SIG-M5 (cell line): ENCODE results near the gene GNAI1.

Experiments
- DNase-seq: peaks from one replicate; lab custom pipeline; 2025; lab: John Stamatoyannopoulos, UW

GNAI1 gene

GRCh38 chr7:80253653-80254052 lies 119.0 kb downstream of the GNAI1 start:
- no peak for DNase-seq

GRCh38 chr7:80255656-80256055 lies 121.0 kb downstream of the GNAI1 start:
- no peak for DNase-seq

- no peak for DNase-seq
These were observed 123.1 kb downstream of the GNAI1 start for GRCh38 chr7:80257756-80258155.

- no peak for DNase-seq
These were observed 126.0 kb downstream of the GNAI1 start for GRCh38 chr7:80260606-80261005.

DNA sequence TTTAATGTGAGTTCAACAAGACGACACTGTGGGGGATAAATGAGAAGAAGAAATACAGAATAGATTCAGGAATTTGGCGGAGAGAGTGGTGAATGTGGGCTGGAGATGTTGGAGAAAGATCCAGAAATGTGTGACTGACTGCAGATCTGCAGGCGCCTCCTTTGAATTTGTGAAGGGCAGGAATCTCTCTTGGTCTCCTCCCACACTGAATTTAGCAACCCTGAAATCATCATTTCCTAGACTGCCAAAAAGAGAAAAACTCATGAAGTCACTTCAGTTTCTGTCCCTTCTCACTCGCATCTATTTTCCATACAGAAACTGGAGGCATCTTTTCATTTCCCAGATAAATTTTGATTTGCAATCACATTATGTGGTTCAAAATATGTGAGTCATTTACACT lies 128.7 kb downstream of the GNAI1 start:
- no peak for DNase-seq

DNA sequence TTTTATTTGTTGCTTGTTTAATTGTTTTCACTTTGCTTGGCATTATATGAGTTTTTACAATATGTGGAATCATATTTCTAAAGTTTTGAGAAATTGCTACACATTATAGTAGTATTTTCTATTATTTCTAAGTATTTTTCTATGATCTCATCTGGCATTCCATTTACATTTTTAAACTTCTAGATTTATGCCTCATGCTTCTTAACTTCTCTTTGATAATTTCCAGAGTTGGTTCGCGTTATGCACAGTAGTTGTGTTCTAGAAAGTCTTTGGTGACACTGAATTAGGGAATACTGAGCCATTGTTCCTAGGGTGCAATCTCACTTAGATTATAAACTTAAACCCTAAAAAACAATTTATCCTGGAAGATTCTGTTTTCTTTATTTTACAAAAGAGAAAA lies 129.2 kb downstream of the GNAI1 start:
- no peak for DNase-seq

DNA sequence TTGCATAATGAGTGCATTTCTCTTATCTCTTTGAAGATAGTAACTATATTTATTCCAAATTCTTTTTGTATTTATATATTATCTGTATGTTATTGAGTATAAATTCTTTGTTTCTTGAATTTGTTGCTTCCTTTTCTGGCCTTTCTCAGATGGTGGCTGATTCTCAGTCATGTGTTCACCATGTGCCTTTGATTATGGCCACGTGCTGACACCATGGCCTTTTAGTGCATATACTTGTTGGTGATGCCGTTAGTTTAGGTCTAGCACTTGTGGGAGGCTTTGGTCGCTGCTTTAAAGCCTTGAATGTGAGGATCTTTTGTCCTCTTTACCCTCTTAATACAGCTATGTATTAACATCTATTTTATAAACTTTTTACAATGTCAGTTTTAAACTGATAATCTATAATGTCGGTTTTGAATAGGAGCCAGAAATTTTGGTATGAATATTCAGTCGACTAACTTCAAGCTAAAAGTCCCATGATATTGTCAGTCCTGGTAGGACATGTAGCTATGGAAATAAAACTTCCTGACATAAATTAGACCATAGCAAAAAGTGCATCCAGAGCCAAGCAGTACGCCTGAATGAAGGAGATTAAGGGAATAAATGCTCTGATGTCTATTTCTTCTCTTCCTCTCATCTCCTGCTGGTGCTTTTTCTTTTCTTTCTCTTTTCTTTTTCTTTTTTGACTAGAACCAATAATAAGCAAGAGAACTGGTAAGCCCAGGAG lies 130.3 kb downstream of the GNAI1 start:
- no peak for DNase-seq

GRCh38 chr7:80272560-80273239 lies 138.1 kb downstream of the GNAI1 start:
- DNase-seq = no peak

DNA sequence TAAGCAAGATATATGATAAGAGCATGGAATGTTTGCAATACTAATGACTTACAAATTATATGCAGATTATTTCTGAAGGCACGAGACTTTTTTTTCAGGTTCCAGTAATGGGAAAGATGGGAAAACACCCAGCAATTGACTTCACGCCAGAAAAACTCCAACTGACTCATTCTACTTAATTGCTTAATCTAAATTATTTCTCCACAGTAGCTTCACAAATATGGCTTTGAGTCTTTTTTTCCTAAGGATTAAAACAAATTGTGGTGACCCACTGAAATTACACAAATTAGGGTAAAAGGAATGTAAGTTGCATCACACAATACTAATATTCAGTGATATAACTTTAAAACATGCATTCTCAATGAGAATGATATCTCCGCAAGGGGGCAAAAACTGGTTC lies 138.7 kb downstream of the GNAI1 start:
- DNase-seq = no peak

GRCh38 chr7:80275192-80275605 lies 140.6 kb downstream of the GNAI1 start:
- no peak for DNase-seq
